ENCODE measurements around the gene ITIH1.

DNA sequence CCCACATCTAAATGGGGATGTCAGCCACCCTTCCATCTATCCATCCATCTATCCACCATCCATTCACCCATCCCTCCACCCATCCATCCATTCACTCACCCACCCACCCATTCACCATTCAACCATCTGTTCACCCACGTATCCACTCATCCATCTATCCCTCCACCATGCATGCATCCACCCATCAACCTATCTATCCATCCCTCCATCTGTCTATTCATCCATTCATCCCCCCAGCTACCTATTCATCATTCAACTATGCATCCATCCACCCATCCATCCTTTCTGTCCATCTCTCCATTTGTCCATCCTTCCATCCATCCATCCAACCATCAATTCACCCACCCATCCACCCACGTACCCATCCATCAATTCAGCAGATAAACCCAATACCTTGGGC lies 31.8 kb downstream of the ITIH1 start:
- no peak for TF ChIP-seq TCF7L2 (IDR thresholded peaks at IDR 0.05; ENCODE audit: low read depth, low read length)
- no peak for TF ChIP-seq FOXP1 (CRISPR knock-in tag; IDR thresholded peaks at IDR 0.05)
- TF ChIP-seq, protein P1, sequence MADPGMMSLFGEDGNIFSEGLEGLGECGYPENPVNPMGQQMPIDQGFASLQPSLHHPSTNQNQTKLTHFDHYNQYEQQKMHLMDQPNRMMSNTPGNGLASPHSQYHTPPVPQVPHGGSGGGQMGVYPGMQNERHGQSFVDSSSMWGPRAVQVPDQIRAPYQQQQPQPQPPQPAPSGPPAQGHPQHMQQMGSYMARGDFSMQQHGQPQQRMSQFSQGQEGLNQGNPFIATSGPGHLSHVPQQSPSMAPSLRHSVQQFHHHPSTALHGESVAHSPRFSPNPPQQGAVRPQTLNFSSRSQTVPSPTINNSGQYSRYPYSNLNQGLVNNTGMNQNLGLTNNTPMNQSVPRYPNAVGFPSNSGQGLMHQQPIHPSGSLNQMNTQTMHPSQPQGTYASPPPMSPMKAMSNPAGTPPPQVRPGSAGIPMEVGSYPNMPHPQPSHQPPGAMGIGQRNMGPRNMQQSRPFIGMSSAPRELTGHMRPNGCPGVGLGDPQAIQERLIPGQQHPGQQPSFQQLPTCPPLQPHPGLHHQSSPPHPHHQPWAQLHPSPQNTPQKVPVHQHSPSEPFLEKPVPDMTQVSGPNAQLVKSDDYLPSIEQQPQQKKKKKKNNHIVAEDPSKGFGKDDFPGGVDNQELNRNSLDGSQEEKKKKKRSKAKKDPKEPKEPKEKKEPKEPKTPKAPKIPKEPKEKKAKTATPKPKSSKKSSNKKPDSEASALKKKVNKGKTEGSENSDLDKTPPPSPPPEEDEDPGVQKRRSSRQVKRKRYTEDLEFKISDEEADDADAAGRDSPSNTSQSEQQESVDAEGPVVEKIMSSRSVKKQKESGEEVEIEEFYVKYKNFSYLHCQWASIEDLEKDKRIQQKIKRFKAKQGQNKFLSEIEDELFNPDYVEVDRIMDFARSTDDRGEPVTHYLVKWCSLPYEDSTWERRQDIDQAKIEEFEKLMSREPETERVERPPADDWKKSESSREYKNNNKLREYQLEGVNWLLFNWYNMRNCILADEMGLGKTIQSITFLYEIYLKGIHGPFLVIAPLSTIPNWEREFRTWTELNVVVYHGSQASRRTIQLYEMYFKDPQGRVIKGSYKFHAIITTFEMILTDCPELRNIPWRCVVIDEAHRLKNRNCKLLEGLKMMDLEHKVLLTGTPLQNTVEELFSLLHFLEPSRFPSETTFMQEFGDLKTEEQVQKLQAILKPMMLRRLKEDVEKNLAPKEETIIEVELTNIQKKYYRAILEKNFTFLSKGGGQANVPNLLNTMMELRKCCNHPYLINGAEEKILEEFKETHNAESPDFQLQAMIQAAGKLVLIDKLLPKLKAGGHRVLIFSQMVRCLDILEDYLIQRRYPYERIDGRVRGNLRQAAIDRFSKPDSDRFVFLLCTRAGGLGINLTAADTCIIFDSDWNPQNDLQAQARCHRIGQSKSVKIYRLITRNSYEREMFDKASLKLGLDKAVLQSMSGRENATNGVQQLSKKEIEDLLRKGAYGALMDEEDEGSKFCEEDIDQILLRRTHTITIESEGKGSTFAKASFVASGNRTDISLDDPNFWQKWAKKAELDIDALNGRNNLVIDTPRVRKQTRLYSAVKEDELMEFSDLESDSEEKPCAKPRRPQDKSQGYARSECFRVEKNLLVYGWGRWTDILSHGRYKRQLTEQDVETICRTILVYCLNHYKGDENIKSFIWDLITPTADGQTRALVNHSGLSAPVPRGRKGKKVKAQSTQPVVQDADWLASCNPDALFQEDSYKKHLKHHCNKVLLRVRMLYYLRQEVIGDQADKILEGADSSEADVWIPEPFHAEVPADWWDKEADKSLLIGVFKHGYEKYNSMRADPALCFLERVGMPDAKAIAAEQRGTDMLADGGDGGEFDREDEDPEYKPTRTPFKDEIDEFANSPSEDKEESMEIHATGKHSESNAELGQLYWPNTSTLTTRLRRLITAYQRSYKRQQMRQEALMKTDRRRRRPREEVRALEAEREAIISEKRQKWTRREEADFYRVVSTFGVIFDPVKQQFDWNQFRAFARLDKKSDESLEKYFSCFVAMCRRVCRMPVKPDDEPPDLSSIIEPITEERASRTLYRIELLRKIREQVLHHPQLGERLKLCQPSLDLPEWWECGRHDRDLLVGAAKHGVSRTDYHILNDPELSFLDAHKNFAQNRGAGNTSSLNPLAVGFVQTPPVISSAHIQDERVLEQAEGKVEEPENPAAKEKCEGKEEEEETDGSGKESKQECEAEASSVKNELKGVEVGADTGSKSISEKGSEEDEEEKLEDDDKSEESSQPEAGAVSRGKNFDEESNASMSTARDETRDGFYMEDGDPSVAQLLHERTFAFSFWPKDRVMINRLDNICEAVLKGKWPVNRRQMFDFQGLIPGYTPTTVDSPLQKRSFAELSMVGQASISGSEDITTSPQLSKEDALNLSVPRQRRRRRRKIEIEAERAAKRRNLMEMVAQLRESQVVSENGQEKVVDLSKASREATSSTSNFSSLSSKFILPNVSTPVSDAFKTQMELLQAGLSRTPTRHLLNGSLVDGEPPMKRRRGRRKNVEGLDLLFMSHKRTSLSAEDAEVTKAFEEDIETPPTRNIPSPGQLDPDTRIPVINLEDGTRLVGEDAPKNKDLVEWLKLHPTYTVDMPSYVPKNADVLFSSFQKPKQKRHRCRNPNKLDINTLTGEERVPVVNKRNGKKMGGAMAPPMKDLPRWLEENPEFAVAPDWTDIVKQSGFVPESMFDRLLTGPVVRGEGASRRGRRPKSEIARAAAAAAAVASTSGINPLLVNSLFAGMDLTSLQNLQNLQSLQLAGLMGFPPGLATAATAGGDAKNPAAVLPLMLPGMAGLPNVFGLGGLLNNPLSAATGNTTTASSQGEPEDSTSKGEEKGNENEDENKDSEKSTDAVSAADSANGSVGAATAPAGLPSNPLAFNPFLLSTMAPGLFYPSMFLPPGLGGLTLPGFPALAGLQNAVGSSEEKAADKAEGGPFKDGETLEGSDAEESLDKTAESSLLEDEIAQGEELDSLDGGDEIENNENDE (IDR thresholded peaks at IDR 0.05; ENCODE audit: low read depth, low read length), result no peak
- no peak for TF ChIP-seq MAX (CRISPR knock-in tag; IDR thresholded peaks at IDR 0.05)
- TF ChIP-seq ZNF699 (CRISPR knock-in tag; IDR thresholded peaks at IDR 0.05; ENCODE audit: insufficient replicate concordance), result no peak
- no peak for TF ChIP-seq CEBPB (tag; IDR thresholded peaks at IDR 0.05)
- TF ChIP-seq, protein P2, sequence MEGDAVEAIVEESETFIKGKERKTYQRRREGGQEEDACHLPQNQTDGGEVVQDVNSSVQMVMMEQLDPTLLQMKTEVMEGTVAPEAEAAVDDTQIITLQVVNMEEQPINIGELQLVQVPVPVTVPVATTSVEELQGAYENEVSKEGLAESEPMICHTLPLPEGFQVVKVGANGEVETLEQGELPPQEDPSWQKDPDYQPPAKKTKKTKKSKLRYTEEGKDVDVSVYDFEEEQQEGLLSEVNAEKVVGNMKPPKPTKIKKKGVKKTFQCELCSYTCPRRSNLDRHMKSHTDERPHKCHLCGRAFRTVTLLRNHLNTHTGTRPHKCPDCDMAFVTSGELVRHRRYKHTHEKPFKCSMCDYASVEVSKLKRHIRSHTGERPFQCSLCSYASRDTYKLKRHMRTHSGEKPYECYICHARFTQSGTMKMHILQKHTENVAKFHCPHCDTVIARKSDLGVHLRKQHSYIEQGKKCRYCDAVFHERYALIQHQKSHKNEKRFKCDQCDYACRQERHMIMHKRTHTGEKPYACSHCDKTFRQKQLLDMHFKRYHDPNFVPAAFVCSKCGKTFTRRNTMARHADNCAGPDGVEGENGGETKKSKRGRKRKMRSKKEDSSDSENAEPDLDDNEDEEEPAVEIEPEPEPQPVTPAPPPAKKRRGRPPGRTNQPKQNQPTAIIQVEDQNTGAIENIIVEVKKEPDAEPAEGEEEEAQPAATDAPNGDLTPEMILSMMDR (IDR thresholded peaks at IDR 0.05 in 2 of 3, conservative IDR thresholded peaks at IDR 0.05 in 1 of 3; ENCODE audit: insufficient read depth in 2 of 3, low read depth in 1 of 3, low read length in 3 of 3), result no peak
- no peak for TF ChIP-seq PKNOX1 (IDR thresholded peaks at IDR 0.05)
- no peak for TF ChIP-seq HMG20B (CRISPR knock-in tag; IDR thresholded peaks at IDR 0.05)
- no peak for TF ChIP-seq PTTG1 (tag; IDR thresholded peaks at IDR 0.05; ENCODE audit: low read depth)
